ENCODE results near the gene KRT82.

The KRT82 gene

GRCh38 chr12:52401926-52402325 lies 4.2 kb downstream of the KRT82 start:
- Histone ChIP-seq H4K20me1 (ENCODE audit: insufficient read depth, low read length) (no peaks in the 10 kb centered on the region), H3K9ac (ENCODE audit: low read length) (no peak overlapping the region), H3F3A (ENCODE audit: insufficient read depth, low read length) (no peaks in the 10 kb centered on the region), H3K36me3 (replicated peaks; ENCODE audit: insufficient read depth, low read length) (no peaks in the 10 kb centered on the region), H3K4me1 (ENCODE audit: low read length) (no peaks in the 10 kb centered on the region), H3K27me3 (replicated peaks; ENCODE audit: insufficient read depth, low read length) (peaks cover 80% of the 10 kb centered on the region), H2AFZ (ENCODE audit: low read length) (no peak overlapping the region), H3K4me3 (ENCODE audit: low read length) (no peak overlapping the region), H3K4me2 (ENCODE audit: low read depth, low read length) (no peak overlapping the region), H3K9me2 (replicated peaks; ENCODE audit: insufficient read depth, low read length) (no peaks in the 10 kb centered on the region), H3K9me3 (replicated peaks; ENCODE audit: insufficient read depth, low read length) (no peaks in the 10 kb centered on the region), H3K27ac (ENCODE audit: low read length) (no peak overlapping the region), H3K79me2 (ENCODE audit: low read length) (no peaks in the 10 kb centered on the region)
- TF ChIP-seq EZH2 (optimal IDR thresholded peaks at IDR 0.05; ENCODE audit: low read depth, low read length), result no peak
- TF ChIP-seq EZH2phosphoT487 (IDR thresholded peaks at IDR 0.05; ENCODE audit: low read length), result no peak
- TF ChIP-seq CTCF (IDR thresholded peaks at IDR 0.05; ENCODE audit: low read length), result no peak
- DNase-seq, result no peak

- no peak for DNase-seq
- Histone ChIP-seq H3K9me2 (replicated peaks; ENCODE audit: insufficient read depth, low read length) (no peaks in the 10 kb centered on the region), H3K4me2 (ENCODE audit: low read depth, low read length) (no peak overlapping the region), H4K20me1 (ENCODE audit: insufficient read depth, low read length) (no peaks in the 10 kb centered on the region), H3K4me3 (ENCODE audit: low read length) (no peak overlapping the region), H2AFZ (ENCODE audit: low read length) (no peak overlapping the region), H3K4me1 (ENCODE audit: low read length) (no peaks in the 10 kb centered on the region), H3K27me3 (replicated peaks; ENCODE audit: insufficient read depth, low read length) (peaks cover 80% of the 10 kb centered on the region), H3K79me2 (ENCODE audit: low read length) (no peaks in the 10 kb centered on the region), H3K27ac (ENCODE audit: low read length) (no peak overlapping the region), H3K9ac (ENCODE audit: low read length) (no peak overlapping the region), H3K9me3 (replicated peaks; ENCODE audit: insufficient read depth, low read length) (no peaks in the 10 kb centered on the region), H3K36me3 (replicated peaks; ENCODE audit: insufficient read depth, low read length) (no peaks in the 10 kb centered on the region), H3F3A (ENCODE audit: insufficient read depth, low read length) (no peaks in the 10 kb centered on the region)
- TF ChIP-seq CTCF (IDR thresholded peaks at IDR 0.05; ENCODE audit: low read length) (no peak), EZH2phosphoT487 (IDR thresholded peaks at IDR 0.05; ENCODE audit: low read length) (no peak), EZH2 (optimal IDR thresholded peaks at IDR 0.05; ENCODE audit: low read depth, low read length) (no peak)
These were observed 4.6 kb downstream of the KRT82 start for GRCh38 chr12:52401526-52401925.

- Histone ChIP-seq H2AFZ (ENCODE audit: low read length) (no peak overlapping the region), H3K36me3 (replicated peaks; ENCODE audit: insufficient read depth, low read length) (no peaks in the 10 kb centered on the region), H3K4me3 (ENCODE audit: low read length) (no peak overlapping the region), H3F3A (ENCODE audit: insufficient read depth, low read length) (no peaks in the 10 kb centered on the region), H3K27me3 (replicated peaks; ENCODE audit: insufficient read depth, low read length) (peaks cover 80% of the 10 kb centered on the region), H3K9me2 (replicated peaks; ENCODE audit: insufficient read depth, low read length) (no peaks in the 10 kb centered on the region), H3K4me2 (ENCODE audit: low read depth, low read length) (no peak overlapping the region), H3K79me2 (ENCODE audit: low read length) (no peaks in the 10 kb centered on the region), H3K4me1 (ENCODE audit: low read length) (no peaks in the 10 kb centered on the region), H3K9ac (ENCODE audit: low read length) (no peak overlapping the region), H3K27ac (ENCODE audit: low read length) (no peak overlapping the region), H4K20me1 (ENCODE audit: insufficient read depth, low read length) (no peaks in the 10 kb centered on the region), H3K9me3 (replicated peaks; ENCODE audit: insufficient read depth, low read length) (no peaks in the 10 kb centered on the region)
- TF ChIP-seq EZH2 (optimal IDR thresholded peaks at IDR 0.05; ENCODE audit: low read depth, low read length) (no peak), EZH2phosphoT487 (IDR thresholded peaks at IDR 0.05; ENCODE audit: low read length) (no peak), CTCF (IDR thresholded peaks at IDR 0.05; ENCODE audit: low read length) (no peak)
- no peak for DNase-seq
These were observed 5.2 kb downstream of the KRT82 start for GRCh38 chr12:52400906-52401305.
